ENCODE data around the gene WNT4. TPM values are rescaled to one million over a fixed set of nuclear protein-coding genes. Genes with fewer than 3 reads are reported as not detected.

Gene WNT4
- total and polyA plus RNA-seq, 9 of the 15 experiments (the other 6 are each of a cell fraction or from before 2014, with no cell fraction given) = 0.01 TPM; not detected in 8

- Histone ChIP-seq H3K27ac (ENCODE audit: extremely low read depth, low read depth, low read length) (peak overlapping the region; percentile 8; the same call in 1 of the 3 replicates), H3K4me2 (ENCODE audit: insufficient read depth, low read length) (no peak overlapping the region), H3K4me3 (no peak overlapping the region), H3K9ac (ENCODE audit: insufficient read depth in 1 of 2, low read depth in 2 of 2, low read length in 2 of 2) (no peak overlapping the region), H4K20me1 (replicated peaks; ENCODE audit: control insufficient read depth, insufficient read depth, low read length) (peaks cover 22% of the 10 kb centered on the region), H3K27me3 (ENCODE audit: control insufficient read depth in 2 of 2, insufficient read depth in 2 of 2, low read length in 2 of 2) (no peaks in the 10 kb centered on the region), H3K9me1 (ENCODE audit: control insufficient read depth, insufficient read depth, low read length) (peaks cover 3% of the 10 kb centered on the region), H3K79me2 (ENCODE audit: control insufficient read depth, insufficient read depth, low read length) (peaks cover 93% of the 10 kb centered on the region), H2AFZ (ENCODE audit: low read depth, low read length) (no peak overlapping the region), H3K9me3 (replicated peaks; ENCODE audit: control insufficient read depth, insufficient read depth, low read depth, low read length) (no peaks in the 10 kb centered on the region), H3K36me3 (ENCODE audit: control insufficient read depth, insufficient read depth, low read length) (peaks cover 88% of the 10 kb centered on the region), H3K4me1 (replicated peaks in 1 of 2; ENCODE audit: control insufficient read depth in 2 of 2, insufficient read depth in 2 of 2, low read length in 2 of 2) (peaks cover 13 to 22% of the 10 kb centered on the region in 2 experiments)
- CTCF ChIA-PET (ENCODE audit: low intra/inter-chr PET ratio) = no interaction called here
- intact Hi-C loops (cut with micrococcal nuclease) (no loop called here), in situ Hi-C loops (cut with MboI) (no loop called here)
- FAIRE-seq (no peak), ATAC-seq (no peak), DNase-seq (ENCODE audit: extremely low read depth in 1 of 4, low spot score in 3 of 4) (no peak)
- 80% methylated on average over 5 of the region's 5 CpGs for WGBS (ENCODE audit: insufficient coverage, low coverage, missing lambda C conversion rate)
- POLR2A ChIA-PET = interaction anchor here (0.8 kb wide), 1 partner anchor 19 kb away, joined by 4 read pairs; no protein-coding TSS in a partner anchor
- no TSS peak for BruUV-seq (replicated peaks)
- no peak for TF ChIP-seq PTTG1 (tag; IDR thresholded peaks at IDR 0.05; ENCODE audit: low read depth)
- TF ChIP-seq ID3 (CRISPR knock-in tag; IDR thresholded peaks at IDR 0.05) = no peak
- TF ChIP-seq ID3 (tag; IDR thresholded peaks at IDR 0.05) = no peak
- TF ChIP-seq MGA (IDR thresholded peaks at IDR 0.05) = no peak
- TF ChIP-seq SREBF2 (CRISPR knock-in tag; IDR thresholded peaks at IDR 0.05) = no peak
- no peak for TF ChIP-seq STAG1 (CRISPR knock-in tag; IDR thresholded peaks at IDR 0.05; ENCODE audit: borderline replicate concordance)
- TF ChIP-seq OTX1 (CRISPR knock-in tag; IDR thresholded peaks at IDR 0.05) = no peak
- TF ChIP-seq JUNB (CRISPR knock-in tag; conservative IDR thresholded peaks at IDR 0.05) = no peak
- no peak for TF ChIP-seq MAX (CRISPR knock-in tag; IDR thresholded peaks at IDR 0.05)
Measured at GRCh38 chr1:22077728-22078127, 65.2 kb downstream of the WNT4 start.
